Cardiac muscle cell (in vitro differentiated cells and primary cell): ENCODE data around the gene PGA5. TPM values are rescaled to one million over a fixed set of nuclear protein-coding genes. Genes with fewer than 3 reads are reported as not detected.

ENCODE experiments used
- DNase-seq, 2 donors: peaks; one replicate each; pipeline versions ENCODE4 v3.0.0 to v3.0.0-alpha.2; 2010 to 2017; ENCODE audit warnings: low read depth in 1 of 2, low spot score in 1 of 2
- H3K27ac ChIP-seq: fragments of 200-600 bp; sonication (generic); 2 replicates; pipeline ENCODE4 v1.5.1; 2016
- H3K27me3 ChIP-seq: fragments of 200-600 bp; sonication (generic); 2 replicates; pipeline ENCODE4 v1.6.0; 2016; ENCODE audit warnings: control low read depth
- H3K36me3 ChIP-seq: fragments of 200-600 bp; sonication (generic); 2 replicates; pipeline ENCODE4 v1.5.1; 2016; ENCODE audit warnings: control low read depth
- H3K4me1 ChIP-seq: fragments of 200-600 bp; sonication (generic); 2 replicates; pipeline ENCODE4 v1.8.1; 2017; ENCODE audit warnings: low read depth, mild to moderate bottlenecking, mixed run types
- H3K4me3 ChIP-seq: fragments of 200-600 bp; sonication (generic); 2 replicates; pipeline ENCODE4 v1.5.1; 2016; ENCODE audit warnings: mild to moderate bottlenecking
- H3K9me3 ChIP-seq: fragments of 200-600 bp; sonication (generic); 2 replicates; pipeline ENCODE4 v1.5.1; 2017; ENCODE audit warnings: low read depth, mild to moderate bottlenecking, control low read depth
- CTCF ChIP-seq: IDR thresholded peaks from 2 replicates; pipeline ENCODE4 v1.5.1; 2012; ENCODE audit warnings: low read depth, mild to moderate bottlenecking, low read length
- polyA plus RNA-seq: library from polyadenylated mRNA; unstranded; fragments of >200 nt; fragmentation: Nextera tagmentation; extraction: Ambion mirVana; gene quantifications from 2 replicates; pipeline ENCODE4 v1.2.1, GENCODE V29; 2016
- total RNA-seq: library from RNA; depleted of rRNA; stranded (reverse); fragments of >200 nt; gene quantifications from 2 replicates; pipeline ENCODE4 v1.2.3, GENCODE V29; 2016

PGA5 gene
- total and polyA plus RNA-seq, 2 experiments from 2014 or later: 0.89 to 4.8 TPM

DNA sequence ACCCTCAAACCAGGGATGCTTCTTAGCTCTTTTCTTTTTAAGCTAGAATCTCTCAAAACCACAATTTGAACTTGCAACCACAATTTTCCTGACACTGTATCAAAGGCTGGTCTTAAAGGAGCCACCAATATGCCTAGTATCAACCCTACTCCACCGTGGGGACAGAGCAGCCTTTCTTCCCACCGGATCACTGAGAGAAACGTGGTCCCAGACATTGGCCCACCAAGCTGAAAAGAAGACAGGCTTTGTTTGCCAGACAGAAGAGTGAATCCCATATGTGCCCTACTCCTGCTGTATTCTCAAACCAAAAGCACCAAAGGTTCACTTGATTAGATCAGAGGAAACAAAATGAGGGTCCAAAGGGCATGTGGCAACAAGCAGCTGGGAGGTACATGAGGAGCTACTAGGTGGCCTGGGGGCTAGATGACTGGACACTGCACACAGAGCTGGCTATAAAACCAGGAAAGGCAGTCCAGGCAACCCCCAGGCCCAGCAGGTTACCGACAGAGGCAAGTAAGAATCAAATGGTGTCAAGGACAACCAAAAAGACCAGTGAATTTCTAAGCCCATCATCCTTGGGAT lies 57.8 kb downstream of the PGA5 start:
- no peak for TF ChIP-seq CTCF
- peaks cover 2% of the 10 kb centered on the region for H3K27me3 ChIP-seq
- H3K27ac ChIP-seq: no peak overlapping the region
- H3K36me3 ChIP-seq: peaks cover 34% of the 10 kb centered on the region
- no peaks in the 10 kb centered on the region for H3K4me1 ChIP-seq
- DNase-seq: peak in 1 of 2 donors; percentile 8
- no peak overlapping the region for H3K4me3 ChIP-seq
- H3K9me3 ChIP-seq: no peaks in the 10 kb centered on the region

Other genes with a start within 250 kb of the PGA5 start
- gene CD5, start 138.7 kb upstream of the PGA5 start, total RNA-seq: not detected in 2 replicates
- not detected in 2 replicates for gene CD5, start 138.7 kb upstream of the PGA5 start, polyA plus RNA-seq
- 22.0 and 24.6 TPM in 2 replicates for gene VPS37C, start 79.7 kb upstream of the PGA5 start, total RNA-seq
- 19.2 and 20.8 TPM in 2 replicates for gene VPS37C, start 79.7 kb upstream of the PGA5 start, polyA plus RNA-seq
- not detected in 2 replicates for gene PGA3, start 37.7 kb upstream of the PGA5 start, total RNA-seq
- gene PGA3, start 37.7 kb upstream of the PGA5 start, polyA plus RNA-seq: not detected in 2 replicates
- 0.88 and 1.2 TPM in 2 replicates for gene PGA4, start 18.8 kb upstream of the PGA5 start, total RNA-seq
- 0.48 TPM in 1 of 2 replicates, not detected in the other for gene PGA4, start 18.8 kb upstream of the PGA5 start, polyA plus RNA-seq
- 1.8 and 2.3 TPM in 2 replicates for gene VWCE, start 54.1 kb downstream of the PGA5 start, total RNA-seq
- gene VWCE, start 54.1 kb downstream of the PGA5 start, polyA plus RNA-seq: 3.1 and 3.5 TPM in 2 replicates
- 321 and 393 TPM in 2 replicates for gene DDB1, start 91.9 kb downstream of the PGA5 start, total RNA-seq
- gene DDB1, start 91.9 kb downstream of the PGA5 start, polyA plus RNA-seq: 286 and 304 TPM in 2 replicates
- 50.9 and 58.1 TPM in 2 replicates for gene TKFC, start 92.1 kb downstream of the PGA5 start, total RNA-seq
- 84.3 and 87.4 TPM in 2 replicates for gene TKFC, start 92.1 kb downstream of the PGA5 start, polyA plus RNA-seq
- 7.8 and 13.5 TPM in 2 replicates for gene CYB561A3, start 120.7 kb downstream of the PGA5 start, total RNA-seq
- 10.2 and 12.6 TPM in 2 replicates for gene CYB561A3, start 120.7 kb downstream of the PGA5 start, polyA plus RNA-seq
- gene TMEM138, start 121.2 kb downstream of the PGA5 start, total RNA-seq: 13.8 and 25.2 TPM in 2 replicates
- gene TMEM138, start 121.2 kb downstream of the PGA5 start, polyA plus RNA-seq: 25.0 and 34.1 TPM in 2 replicates
- gene TMEM216, start 151.4 kb downstream of the PGA5 start, total RNA-seq: 12.5 and 19.3 TPM in 2 replicates
- 20.1 and 21.5 TPM in 2 replicates for gene TMEM216, start 151.4 kb downstream of the PGA5 start, polyA plus RNA-seq
- 46.9 and 64.7 TPM in 2 replicates for gene CPSF7, start 188.8 kb downstream of the PGA5 start, total RNA-seq
- gene CPSF7, start 188.8 kb downstream of the PGA5 start, polyA plus RNA-seq: 34.6 and 55.5 TPM in 2 replicates
- gene SDHAF2, start 188.9 kb downstream of the PGA5 start, total RNA-seq: 21.3 and 28.1 TPM in 2 replicates
- 55.8 and 67.4 TPM in 2 replicates for gene SDHAF2, start 188.9 kb downstream of the PGA5 start, polyA plus RNA-seq